IPS DF 19.7 (cell line): ENCODE measurements around the gene RHBDL3.
"Not testable (repeated sequence)": the region's sequence is repeated elsewhere in the genome, so short reads cannot be mapped to it uniquely, and the experiment has no call there.

Experiments used
- DNase-seq: peaks from one replicate; pipeline ENCODE4 v3.0.0-alpha.2; 2013; ENCODE audit warnings: low read depth, low spot score

The RHBDL3 gene

GRCh38 chr17:32289471-32290070, 23.9 kb downstream of the RHBDL3 start:
- no peak for DNase-seq

GRCh38 chr17:32292094-32292493, 26.5 kb downstream of the RHBDL3 start:
- no peak for DNase-seq

GRCh38 chr17:32297424-32297823, 31.8 kb downstream of the RHBDL3 start:
- DNase-seq, result no peak

- no peak for DNase-seq
Measured at GRCh38 chr17:32297860-32298259, 32.2 kb downstream of the RHBDL3 start.

GRCh38 chr17:32298298-32298697, 32.7 kb downstream of the RHBDL3 start:
- no peak for DNase-seq

GRCh38 chr17:32298721-32299579, 33.3 kb downstream of the RHBDL3 start:
- no peak for DNase-seq

GRCh38 chr17:32299580-32300164, 34.0 kb downstream of the RHBDL3 start:
- DNase-seq, result no peak

GRCh38 chr17:32302037-32302436, 36.4 kb downstream of the RHBDL3 start:
- no peak for DNase-seq

GRCh38 chr17:32302860-32303649, 37.4 kb downstream of the RHBDL3 start:
- DNase-seq, result peak; percentile 84

GRCh38 chr17:32303781-32304288, 38.2 kb downstream of the RHBDL3 start:
- no peak for DNase-seq

- DNase-seq, result no peak
Measured at GRCh38 chr17:32305049-32305448, 39.4 kb downstream of the RHBDL3 start.

GRCh38 chr17:32307658-32308057, 42.0 kb downstream of the RHBDL3 start:
- DNase-seq, result no peak

- DNase-seq, result no peak
Measured at GRCh38 chr17:32311028-32311536, 45.5 kb downstream of the RHBDL3 start.

GRCh38 chr17:32314636-32315035, 49.0 kb downstream of the RHBDL3 start:
- no peak for DNase-seq

GRCh38 chr17:32315171-32315570, 49.5 kb downstream of the RHBDL3 start:
- no peak for DNase-seq

- not testable (repeated sequence) for DNase-seq
Measured at GRCh38 chr17:32316653-32317052, 51.0 kb downstream of the RHBDL3 start.

GRCh38 chr17:32317353-32317752, 51.7 kb downstream of the RHBDL3 start:
- no peak for DNase-seq

GRCh38 chr17:32318071-32318470, 52.4 kb downstream of the RHBDL3 start:
- DNase-seq, result no peak

GRCh38 chr17:32319548-32319905, 53.9 kb downstream of the RHBDL3 start:
- DNase-seq, result no peak

GRCh38 chr17:32320080-32320479, 54.4 kb downstream of the RHBDL3 start:
- not testable (repeated sequence) for DNase-seq

- DNase-seq, result no peak
Measured at GRCh38 chr17:32320847-32321246, 55.2 kb downstream of the RHBDL3 start.

- no peak for DNase-seq
Measured at GRCh38 chr17:32323046-32323445, 57.4 kb downstream of the RHBDL3 start.
